ENCODE results near the gene C12orf43.
A peak's percentile ranks its signal among the peaks of the same experiment; 100 is the strongest.

The C12orf43 gene

DNA sequence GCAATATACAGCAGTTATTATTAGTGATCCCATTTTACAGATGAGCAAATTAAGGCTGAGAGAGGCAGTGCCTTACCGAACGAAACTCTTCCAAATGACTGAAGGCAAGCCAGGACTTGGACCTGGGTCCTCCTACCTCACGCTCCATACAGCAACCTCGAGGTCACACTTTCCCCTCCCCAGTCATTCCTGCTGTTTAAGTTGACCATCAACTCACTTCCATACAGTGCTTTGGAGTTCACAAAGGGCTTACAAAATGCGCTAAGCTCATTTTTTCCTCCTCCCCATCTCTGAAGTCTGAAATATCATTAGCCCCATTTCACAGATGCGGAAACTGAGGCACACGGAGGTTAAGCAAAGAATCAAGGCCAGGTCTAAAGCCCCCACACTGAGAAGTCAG, 33.6 kb downstream of the C12orf43 start:
- Histone ChIP-seq H3K36me3 (ENCODE audit: control insufficient read depth in 1 of 2, insufficient read depth in 2 of 2, low read length in 2 of 2) (no peaks in the 10 kb centered on the region), H3K27me3 (ENCODE audit: low read depth, low read length) (no peaks in the 10 kb centered on the region), H3K4me1 (ENCODE audit: control insufficient read depth in 1 of 2, insufficient read depth in 2 of 2, low read length in 2 of 2) (peaks cover 0 to 3% of the 10 kb centered on the region in 2 donors), H3K27ac (ENCODE audit: low read length) (no peak overlapping the region), H3K4me3 (ENCODE audit: low read depth in 1 of 2, low read length in 2 of 2) (no peak overlapping the region), H3K9me3 (ENCODE audit: control insufficient read depth in 1 of 2, low read length in 2 of 2) (no peaks in the 10 kb centered on the region)

DNA sequence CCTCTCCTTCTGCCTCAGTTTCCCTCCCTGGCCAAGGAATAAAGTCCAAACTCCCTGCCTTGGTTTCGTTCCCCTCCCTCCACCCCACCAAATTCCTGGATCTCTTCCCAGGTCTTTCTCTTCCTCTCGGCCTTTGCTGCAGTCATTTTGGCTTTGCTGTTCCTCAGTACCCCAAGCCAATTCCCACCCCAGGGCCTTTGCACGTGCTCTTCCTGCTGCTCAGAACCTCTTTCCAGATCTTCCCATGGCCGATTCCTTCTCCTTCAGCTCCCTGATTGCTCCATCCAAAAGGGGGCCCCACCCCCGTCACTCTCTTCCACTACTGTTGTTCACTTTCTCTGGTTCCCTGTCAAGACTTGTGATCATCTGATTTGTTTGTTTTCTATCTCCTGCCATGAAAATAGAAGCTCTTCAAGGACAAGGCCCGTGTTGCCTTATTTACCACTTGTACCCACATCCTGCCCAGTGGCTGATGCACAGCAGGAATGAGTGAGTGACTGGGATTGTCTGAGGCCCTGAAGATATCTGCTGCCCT, 34.8 kb downstream of the C12orf43 start:
- Histone ChIP-seq H3K27ac (ENCODE audit: low read length) (peak overlapping the region; percentile 40), H3K4me3 (ENCODE audit: low read depth in 1 of 2, low read length in 2 of 2) (no peak overlapping the region), H3K27me3 (ENCODE audit: low read depth, low read length) (no peaks in the 10 kb centered on the region), H3K9me3 (ENCODE audit: control insufficient read depth in 1 of 2, low read length in 2 of 2) (no peaks in the 10 kb centered on the region), H3K4me1 (ENCODE audit: control insufficient read depth in 1 of 2, insufficient read depth in 2 of 2, low read length in 2 of 2) (peaks cover 0 to 3% of the 10 kb centered on the region in 2 donors), H3K36me3 (ENCODE audit: control insufficient read depth in 1 of 2, insufficient read depth in 2 of 2, low read length in 2 of 2) (no peaks in the 10 kb centered on the region)

DNA sequence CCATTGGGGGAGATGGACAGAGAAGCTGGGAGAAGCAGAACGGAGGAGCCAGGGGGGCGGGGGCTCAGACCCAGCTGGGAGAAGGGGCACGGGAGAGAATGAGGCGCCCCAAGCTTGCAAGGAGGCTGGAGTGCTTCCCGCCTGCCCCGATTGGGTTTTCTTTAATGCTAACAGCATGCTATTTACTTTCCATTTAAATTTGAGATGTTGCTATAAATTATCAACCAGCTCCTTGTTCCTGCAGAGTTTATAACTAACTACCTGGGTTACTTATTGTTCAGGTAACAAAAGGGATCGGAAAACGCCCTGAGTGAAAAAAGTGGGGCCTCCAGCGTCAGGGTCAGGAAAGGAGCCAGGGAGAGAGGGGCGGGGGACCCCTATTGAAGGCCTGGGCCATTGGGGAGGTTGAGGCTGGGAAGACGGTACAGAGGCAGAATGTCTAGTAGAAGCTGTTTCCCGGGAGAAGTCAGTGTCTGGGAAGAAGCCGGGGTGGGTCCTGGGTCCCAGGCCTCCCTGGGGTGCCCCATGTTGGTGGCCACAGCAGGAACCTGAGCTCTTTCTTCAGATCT, 35.4 kb downstream of the C12orf43 start:
- Histone ChIP-seq H3K4me3 (ENCODE audit: low read depth in 1 of 2, low read length in 2 of 2) (peak overlapping the region in 1 of 2 donors; percentile 53), H3K27ac (ENCODE audit: low read length) (peak overlapping the region; percentile 40), H3K4me1 (ENCODE audit: control insufficient read depth in 1 of 2, insufficient read depth in 2 of 2, low read length in 2 of 2) (peaks cover 0 to 3% of the 10 kb centered on the region in 2 donors), H3K9me3 (ENCODE audit: control insufficient read depth in 1 of 2, low read length in 2 of 2) (no peaks in the 10 kb centered on the region), H3K36me3 (ENCODE audit: control insufficient read depth in 1 of 2, insufficient read depth in 2 of 2, low read length in 2 of 2) (no peaks in the 10 kb centered on the region), H3K27me3 (ENCODE audit: low read depth, low read length) (no peaks in the 10 kb centered on the region)

DNA sequence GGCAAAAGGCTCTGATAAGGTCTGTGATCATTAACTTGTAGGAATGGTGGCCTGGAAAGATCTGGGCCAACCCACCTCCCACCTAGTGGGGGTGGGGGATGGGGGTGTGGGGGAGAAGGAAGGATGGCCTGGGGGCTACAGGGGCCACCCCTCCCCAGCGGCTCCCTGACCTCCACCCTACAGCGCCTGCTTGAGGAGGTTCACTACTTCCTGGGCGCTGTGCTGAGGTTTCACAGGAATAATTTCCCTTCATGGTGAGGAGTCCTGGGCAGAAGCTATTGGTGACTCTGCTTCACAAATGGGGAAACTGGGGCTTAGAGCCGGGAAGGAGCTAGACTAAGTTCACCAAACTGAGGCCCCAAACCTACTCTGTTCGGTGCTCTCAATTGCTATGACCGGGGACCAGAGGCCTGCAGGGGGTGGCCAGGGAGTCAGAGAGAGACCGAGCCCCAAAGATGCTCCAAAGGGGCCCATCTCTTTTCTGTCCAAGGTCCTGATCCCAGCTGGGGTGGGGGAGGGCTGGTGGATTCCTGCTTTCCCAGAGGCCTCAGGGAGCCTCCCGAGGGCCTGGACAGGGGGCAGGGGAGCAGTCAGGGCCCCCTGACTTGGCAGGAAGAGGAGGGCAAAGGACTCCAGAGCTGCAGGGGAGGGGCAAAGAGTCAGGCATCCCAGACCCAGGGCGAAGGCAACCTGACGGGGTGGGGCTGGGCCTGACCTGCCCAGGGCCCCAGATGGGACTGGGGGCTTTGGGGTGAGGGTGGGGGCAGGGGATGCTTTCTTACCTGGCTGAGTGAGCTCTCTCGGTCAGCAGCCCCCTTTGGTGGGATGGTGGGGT, 36.2 kb downstream of the C12orf43 start:
- Histone ChIP-seq H3K4me3 (ENCODE audit: low read depth in 1 of 2, low read length in 2 of 2) (peak overlapping the region in 1 of 2 donors; percentile 53), H3K27me3 (ENCODE audit: low read depth, low read length) (no peaks in the 10 kb centered on the region), H3K27ac (ENCODE audit: low read length) (peak overlapping the region; percentile 40), H3K9me3 (ENCODE audit: control insufficient read depth in 1 of 2, low read length in 2 of 2) (no peaks in the 10 kb centered on the region), H3K36me3 (ENCODE audit: control insufficient read depth in 1 of 2, insufficient read depth in 2 of 2, low read length in 2 of 2) (no peaks in the 10 kb centered on the region), H3K4me1 (ENCODE audit: control insufficient read depth in 1 of 2, insufficient read depth in 2 of 2, low read length in 2 of 2) (peaks cover 0 to 3% of the 10 kb centered on the region in 2 donors)

DNA sequence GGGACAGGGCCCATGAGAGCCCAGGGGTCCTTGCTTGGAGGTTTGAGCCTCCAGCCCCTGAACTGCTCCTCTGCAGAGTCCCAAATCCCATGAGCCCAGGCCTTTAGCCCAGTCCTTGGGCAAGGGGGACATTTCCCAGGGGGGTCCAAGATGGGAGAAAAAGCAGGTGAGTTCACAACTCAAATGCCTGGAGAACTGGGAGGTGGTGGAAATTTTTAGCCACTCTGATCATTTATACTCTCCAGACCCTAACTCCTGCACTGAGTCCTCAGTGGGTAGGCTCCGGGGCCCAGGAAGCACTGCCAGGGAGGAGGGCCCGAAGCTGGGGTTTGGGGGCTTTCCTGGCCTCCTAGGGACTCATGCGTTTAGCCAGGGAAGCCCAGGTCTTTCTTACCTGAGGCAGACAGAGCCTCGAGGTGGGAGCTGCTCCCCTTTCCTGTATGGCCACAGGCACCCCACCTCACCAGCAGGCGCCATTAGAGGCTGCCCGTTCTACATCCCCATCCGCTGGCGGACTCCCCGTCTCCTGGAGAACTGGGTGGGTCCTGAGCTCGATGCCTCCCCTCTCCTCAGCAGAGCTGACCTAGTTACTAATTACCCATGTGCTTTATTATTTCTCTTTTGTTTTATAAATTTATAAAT, 36.9 kb downstream of the C12orf43 start:
- Histone ChIP-seq H3K4me1 (ENCODE audit: control insufficient read depth in 1 of 2, insufficient read depth in 2 of 2, low read length in 2 of 2) (peaks cover 0 to 3% of the 10 kb centered on the region in 2 donors), H3K27ac (ENCODE audit: low read length) (peak overlapping the region; percentile 69), H3K4me3 (ENCODE audit: low read depth in 1 of 2, low read length in 2 of 2) (peak overlapping the region in 1 of 2 donors; percentile 53)

DNA sequence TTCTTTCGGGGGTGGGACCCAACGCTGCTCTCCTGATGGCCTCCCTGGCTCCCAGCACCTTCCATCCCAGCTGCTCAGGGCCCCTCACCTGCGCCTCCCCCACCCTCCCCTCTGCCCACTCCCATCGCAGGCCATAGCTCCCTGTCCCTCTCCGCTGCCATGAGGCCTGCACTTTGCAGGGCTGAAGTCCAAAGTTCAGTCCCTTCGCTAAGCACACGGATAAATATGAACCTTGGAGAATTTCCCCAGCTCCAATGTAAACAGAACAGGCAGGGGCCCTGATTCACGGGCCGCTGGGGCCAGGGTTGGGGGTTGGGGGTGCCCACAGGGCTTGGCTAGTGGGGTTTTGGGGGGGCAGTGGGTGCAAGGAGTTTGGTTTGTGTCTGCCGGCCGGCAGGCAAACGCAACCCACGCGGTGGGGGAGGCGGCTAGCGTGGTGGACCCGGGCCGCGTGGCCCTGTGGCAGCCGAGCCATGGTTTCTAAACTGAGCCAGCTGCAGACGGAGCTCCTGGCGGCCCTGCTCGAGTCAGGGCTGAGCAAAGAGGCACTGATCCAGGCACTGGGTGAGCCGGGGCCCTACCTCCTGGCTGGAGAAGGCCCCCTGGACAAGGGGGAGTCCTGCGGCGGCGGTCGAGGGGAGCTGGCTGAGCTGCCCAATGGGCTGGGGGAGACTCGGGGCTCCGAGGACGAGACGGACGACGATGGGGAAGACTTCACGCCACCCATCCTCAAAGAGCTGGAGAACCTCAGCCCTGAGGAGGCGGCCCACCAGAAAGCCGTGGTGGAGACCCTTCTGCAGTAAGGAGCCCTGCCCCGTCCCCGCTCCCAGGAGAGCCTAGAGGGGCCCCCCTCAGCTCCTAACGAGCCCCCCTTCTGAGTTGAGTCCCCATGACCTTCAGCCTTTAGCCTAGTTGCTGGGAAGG, 37.7 kb downstream of the C12orf43 start, which contains the start of gene HNF1A:
HNF1A (plus strand) TSS at position 248 of the 924 bp plus-strand sequence; CDS start at position 474, 226 bp downstream.
- Histone ChIP-seq H3K4me3 (ENCODE audit: low read depth in 1 of 2, low read length in 2 of 2) (peak within 1 kb of the TSS in 1 of 2 donors; percentile 53), H3K27ac (ENCODE audit: low read length) (peak within 1 kb of the TSS; percentile 69), H3K27me3 (ENCODE audit: low read depth, low read length) (no peaks in the 10 kb centered on the region), H3K9me3 (ENCODE audit: control insufficient read depth in 1 of 2, low read length in 2 of 2) (no peaks in the 10 kb centered on the region), H3K36me3 (ENCODE audit: control insufficient read depth in 1 of 2, insufficient read depth in 2 of 2, low read length in 2 of 2) (no peaks in the 10 kb centered on the region), H3K4me1 (ENCODE audit: control insufficient read depth in 1 of 2, insufficient read depth in 2 of 2, low read length in 2 of 2) (peaks cover 0 to 3% of the 10 kb centered on the region in 2 donors)

More for the DNA sequence above, 36.9 kb downstream of the C12orf43 start:
- Histone ChIP-seq H3K36me3 (ENCODE audit: control insufficient read depth in 1 of 2, insufficient read depth in 2 of 2, low read length in 2 of 2) (no peaks in the 10 kb centered on the region), H3K27me3 (ENCODE audit: low read depth, low read length) (no peaks in the 10 kb centered on the region), H3K9me3 (ENCODE audit: control insufficient read depth in 1 of 2, low read length in 2 of 2) (no peaks in the 10 kb centered on the region)

DNA sequence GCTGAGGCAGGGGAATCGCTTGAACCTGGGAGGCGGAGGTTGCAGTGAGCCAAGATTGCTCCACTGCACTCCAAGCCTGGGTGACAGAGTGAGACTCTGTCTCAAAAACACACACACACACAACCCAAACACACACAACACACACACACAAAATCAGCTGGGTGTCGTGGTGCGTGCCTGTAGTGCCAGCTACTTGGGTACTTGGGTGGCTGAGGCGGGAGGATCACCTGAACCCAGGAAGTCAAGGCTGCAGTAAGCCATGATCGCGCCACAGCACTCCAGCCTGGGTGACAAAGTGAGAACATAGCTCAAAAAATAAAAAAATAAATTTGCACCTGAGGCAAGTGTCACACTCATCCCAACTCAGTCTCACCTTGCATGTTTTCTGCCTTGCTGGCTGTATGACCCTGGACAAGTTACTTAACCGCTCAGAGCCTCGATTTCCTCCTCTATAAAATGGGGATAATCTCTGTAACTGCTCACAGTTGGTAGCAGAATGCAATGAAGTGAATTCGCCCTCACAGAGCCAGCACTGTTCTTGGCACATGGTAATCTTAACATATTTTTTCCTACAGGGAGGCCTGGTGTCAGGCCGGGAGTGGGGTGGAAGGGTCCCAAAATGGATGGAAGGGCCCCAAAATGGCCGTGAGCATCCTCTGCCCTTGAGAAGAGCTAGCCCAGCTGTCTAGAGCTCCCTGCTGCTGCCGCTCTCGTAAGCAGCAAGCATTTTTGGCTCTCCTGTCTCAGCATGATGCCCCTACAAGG, 38.6 kb downstream of the C12orf43 start:
- Histone ChIP-seq H3K27me3 (ENCODE audit: low read depth, low read length) (no peaks in the 10 kb centered on the region), H3K9me3 (ENCODE audit: control insufficient read depth in 1 of 2, low read length in 2 of 2) (no peaks in the 10 kb centered on the region), H3K4me1 (ENCODE audit: control insufficient read depth in 1 of 2, insufficient read depth in 2 of 2, low read length in 2 of 2) (peaks cover 0 to 3% of the 10 kb centered on the region in 2 donors), H3K4me3 (ENCODE audit: low read depth in 1 of 2, low read length in 2 of 2) (peak overlapping the region in 1 of 2 donors; percentile 53), H3K36me3 (ENCODE audit: control insufficient read depth in 1 of 2, insufficient read depth in 2 of 2, low read length in 2 of 2) (no peaks in the 10 kb centered on the region), H3K27ac (ENCODE audit: low read length) (peak overlapping the region; percentile 40)

DNA sequence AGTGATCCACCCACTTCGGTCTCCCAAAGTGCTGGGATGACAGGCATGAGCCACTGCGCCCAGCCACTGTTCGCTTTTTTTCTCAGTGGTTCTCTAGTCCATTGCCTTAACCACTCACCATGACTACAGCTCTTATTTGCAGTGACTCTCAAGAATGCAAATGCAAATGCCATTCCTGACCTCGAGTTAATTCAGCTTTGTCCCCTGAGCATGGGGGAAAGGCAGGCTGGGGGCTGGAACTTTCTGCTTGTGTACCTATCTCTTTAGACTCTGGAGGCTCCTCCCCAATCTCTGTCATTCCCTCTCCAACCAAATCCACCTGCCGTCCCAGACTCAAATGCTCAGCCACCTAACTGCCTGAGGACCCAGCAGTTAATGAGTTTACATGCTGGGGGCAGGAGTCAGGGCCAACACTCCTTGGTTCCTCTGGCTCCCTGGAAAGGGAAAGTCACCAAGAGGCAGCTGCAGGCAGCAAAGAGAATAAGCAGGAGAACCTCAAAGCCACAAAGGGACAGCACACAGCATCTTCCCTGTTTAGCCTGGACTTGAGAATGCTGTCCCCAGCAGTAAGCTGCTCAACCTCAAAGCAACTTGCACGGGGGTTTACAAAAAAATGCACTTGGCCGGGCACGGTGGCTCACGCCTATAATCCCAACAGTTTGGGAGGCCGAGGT, 43.3 kb downstream of the C12orf43 start:
- H3K9me3 ChIP-seq (ENCODE audit: control insufficient read depth in 1 of 2, low read length in 2 of 2): no peaks in the 10 kb centered on the region
- H3K27ac ChIP-seq (ENCODE audit: low read length): no peak overlapping the region
- H3K36me3 ChIP-seq (ENCODE audit: control insufficient read depth in 1 of 2, insufficient read depth in 2 of 2, low read length in 2 of 2): no peaks in the 10 kb centered on the region
- H3K27me3 ChIP-seq (ENCODE audit: low read depth, low read length): no peaks in the 10 kb centered on the region
- H3K4me3 ChIP-seq (ENCODE audit: low read depth in 1 of 2, low read length in 2 of 2): no peak overlapping the region
- no peaks in the 10 kb centered on the region for H3K4me1 ChIP-seq (ENCODE audit: control insufficient read depth in 1 of 2, insufficient read depth in 2 of 2, low read length in 2 of 2)

DNA sequence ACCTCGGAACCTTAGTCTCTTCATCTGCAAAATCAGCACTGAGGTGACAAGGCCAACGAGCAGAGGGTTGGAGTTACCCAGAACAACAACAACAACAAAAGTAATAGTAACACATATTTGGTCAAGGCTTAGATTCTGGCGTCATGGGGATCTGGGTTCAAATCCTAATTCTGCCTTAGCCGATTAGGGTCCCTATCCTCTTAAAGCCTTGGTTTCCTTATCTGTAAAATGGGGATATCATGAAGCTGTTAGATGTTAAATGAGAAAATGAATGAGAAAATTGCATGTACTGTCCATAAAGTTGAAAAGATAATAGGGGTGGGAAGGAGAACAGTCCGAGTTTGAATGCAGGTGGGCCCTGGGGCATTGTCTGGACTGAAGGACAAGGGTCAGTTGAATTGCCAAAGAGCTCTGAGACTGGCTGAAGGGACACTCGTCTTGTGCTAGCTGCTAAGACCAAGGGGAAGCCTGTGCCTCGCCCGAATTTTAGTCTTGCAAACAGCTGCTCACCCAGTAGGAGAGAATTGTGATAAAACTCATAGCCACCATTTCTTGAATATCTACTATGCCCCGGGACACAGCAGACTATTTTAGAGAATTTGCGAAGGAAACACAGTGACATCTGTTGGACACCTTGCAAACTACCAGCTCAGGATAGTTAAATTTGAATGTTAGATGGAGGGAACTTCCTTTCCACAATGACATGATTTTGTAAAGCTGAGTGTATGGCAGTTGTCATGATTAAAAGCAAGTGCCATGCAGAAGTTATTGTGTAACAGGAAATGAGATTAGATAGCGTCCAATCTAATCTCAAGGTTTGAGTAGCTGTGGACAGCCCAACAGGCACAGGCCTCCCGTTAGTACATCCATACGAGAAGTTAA, 44.7 kb downstream of the C12orf43 start:
- Histone ChIP-seq H3K36me3 (ENCODE audit: control insufficient read depth in 1 of 2, insufficient read depth in 2 of 2, low read length in 2 of 2) (no peaks in the 10 kb centered on the region), H3K4me3 (ENCODE audit: low read depth in 1 of 2, low read length in 2 of 2) (no peak overlapping the region), H3K27me3 (ENCODE audit: low read depth, low read length) (no peaks in the 10 kb centered on the region), H3K27ac (ENCODE audit: low read length) (no peak overlapping the region), H3K4me1 (ENCODE audit: control insufficient read depth in 1 of 2, insufficient read depth in 2 of 2, low read length in 2 of 2) (no peaks in the 10 kb centered on the region), H3K9me3 (ENCODE audit: control insufficient read depth in 1 of 2, low read length in 2 of 2) (no peaks in the 10 kb centered on the region)

Measured in muscle layer of duodenum (tissue), 2 donors.